ENCODE measurements around the gene CFAP47. TPM values are rescaled to one million over a fixed set of nuclear protein-coding genes. Genes with fewer than 3 reads are reported as not detected.

Gene CFAP47
- total and polyA plus RNA-seq, 9 of the 15 experiments (the other 6 are each of a cell fraction or from before 2014, with no cell fraction given) = 0.06 to 0.29 (median 0.13) TPM

DNA sequence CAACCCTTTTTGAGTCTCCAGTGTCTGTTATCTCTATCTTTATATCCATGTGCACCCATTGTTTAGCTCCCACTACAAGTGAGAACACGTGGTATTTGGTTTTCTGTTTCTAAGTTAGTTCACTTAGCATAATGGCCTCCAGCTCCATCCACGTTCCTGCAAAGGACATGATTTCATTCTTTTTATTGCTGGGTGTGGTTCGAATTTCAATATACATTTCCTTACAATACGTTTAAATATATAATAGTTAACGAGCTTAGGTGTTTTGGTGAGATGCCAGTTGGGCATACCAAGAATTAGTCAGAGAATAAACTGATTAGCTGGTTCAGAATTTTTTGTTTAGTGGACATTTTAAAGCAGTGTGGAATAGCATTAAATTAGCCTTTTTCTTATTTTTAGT lies 196.7 kb downstream of the CFAP47 start:
- FAIRE-seq (no peak), ATAC-seq (no peak), DNase-seq (ENCODE audit: extremely low read depth in 1 of 4, low spot score in 3 of 4) (no peak)
- intact Hi-C loops (cut with micrococcal nuclease) = no loop called here
- TF ChIP-seq KLF1 (tag; IDR thresholded peaks at IDR 0.05) = no peak
- TF ChIP-seq DNMT1 (IDR thresholded peaks at IDR 0.05) = no peak
- no peak for TF ChIP-seq NFYB (IDR thresholded peaks at IDR 0.05; ENCODE audit: extremely low read depth, insufficient read length)
- TF ChIP-seq LARP7 (IDR thresholded peaks at IDR 0.05) = no peak
- no peak for TF ChIP-seq CBX3 (IDR thresholded peaks at IDR 0.05; ENCODE audit: borderline replicate concordance in 1 of 2, low read length in 2 of 2)
- no peak for TF ChIP-seq SREBF2 (CRISPR knock-in tag; IDR thresholded peaks at IDR 0.05)
- Histone ChIP-seq H4K20me1 (replicated peaks; ENCODE audit: control insufficient read depth, insufficient read depth, low read length) (no peaks in the 10 kb centered on the region), H3K9me1 (ENCODE audit: control insufficient read depth, insufficient read depth, low read length) (no peaks in the 10 kb centered on the region), H3K4me1 (replicated peaks in 1 of 2; ENCODE audit: control insufficient read depth in 2 of 2, insufficient read depth in 2 of 2, low read length in 2 of 2) (no peaks in the 10 kb centered on the region), H3K27ac (ENCODE audit: extremely low read depth, low read depth, low read length) (no peak overlapping the region), H3K4me2 (ENCODE audit: insufficient read depth, low read length) (no peak overlapping the region), H2AFZ (ENCODE audit: low read depth, low read length) (no peak overlapping the region), H3K36me3 (ENCODE audit: control insufficient read depth, insufficient read depth, low read length) (no peaks in the 10 kb centered on the region), H3K9me3 (replicated peaks; ENCODE audit: control insufficient read depth, insufficient read depth, low read depth, low read length) (no peaks in the 10 kb centered on the region), H3K4me3 (no peak overlapping the region), H3K79me2 (ENCODE audit: control insufficient read depth, insufficient read depth, low read length) (no peaks in the 10 kb centered on the region), H3K27me3 (ENCODE audit: control insufficient read depth in 2 of 2, insufficient read depth in 2 of 2, low read length in 2 of 2) (no peaks in the 10 kb centered on the region), H3K9ac (ENCODE audit: insufficient read depth in 1 of 2, low read depth in 2 of 2, low read length in 2 of 2) (no peak overlapping the region)
- BruUV-seq (replicated peaks) = no TSS peak
- POLR2A ChIA-PET = no interaction called here
- in situ Hi-C loops (cut with MboI) = no loop called here
- CTCF ChIA-PET (ENCODE audit: low intra/inter-chr PET ratio) = no interaction called here
- 3% methylated on average over 5 of the region's 5 CpGs for WGBS (ENCODE audit: insufficient coverage, low coverage, missing lambda C conversion rate)

GRCh38 chrX:36159254-36159653 lies 239.7 kb downstream of the CFAP47 start:
- Histone ChIP-seq H3K9me3 (replicated peaks; ENCODE audit: control insufficient read depth, insufficient read depth, low read depth, low read length) (no peaks in the 10 kb centered on the region), H3K9ac (ENCODE audit: insufficient read depth in 1 of 2, low read depth in 2 of 2, low read length in 2 of 2) (no peak overlapping the region), H2AFZ (ENCODE audit: low read depth, low read length) (no peak overlapping the region), H3K36me3 (ENCODE audit: control insufficient read depth, insufficient read depth, low read length) (no peaks in the 10 kb centered on the region), H4K20me1 (replicated peaks; ENCODE audit: control insufficient read depth, insufficient read depth, low read length) (no peaks in the 10 kb centered on the region), H3K27ac (ENCODE audit: extremely low read depth, low read depth, low read length) (no peak overlapping the region), H3K27me3 (ENCODE audit: control insufficient read depth in 2 of 2, insufficient read depth in 2 of 2, low read length in 2 of 2) (no peaks in the 10 kb centered on the region), H3K4me3 (no peak overlapping the region), H3K9me1 (ENCODE audit: control insufficient read depth, insufficient read depth, low read length) (no peaks in the 10 kb centered on the region), H3K4me1 (replicated peaks in 1 of 2; ENCODE audit: control insufficient read depth in 2 of 2, insufficient read depth in 2 of 2, low read length in 2 of 2) (no peaks in the 10 kb centered on the region), H3K79me2 (ENCODE audit: control insufficient read depth, insufficient read depth, low read length) (no peaks in the 10 kb centered on the region), H3K4me2 (ENCODE audit: insufficient read depth, low read length) (no peak overlapping the region)
- ChIA-PET POLR2A (no interaction called here), CTCF (ENCODE audit: low intra/inter-chr PET ratio) (no interaction called here)
- TF ChIP-seq SMAD3 (CRISPR knock-in tag; conservative IDR thresholded peaks at IDR 0.05) (no peak), SMAD4 (CRISPR knock-in tag; conservative IDR thresholded peaks at IDR 0.05) (no peak), NFRKB (IDR thresholded peaks at IDR 0.05; ENCODE audit: low read depth) (no peak), CBX2 (IDR thresholded peaks at IDR 0.05; ENCODE audit: insufficient read depth, low read length, poor library complexity, severe bottlenecking) (no peak), MCM5 (IDR thresholded peaks at IDR 0.05; ENCODE audit: low read depth) (no peak), ERF (CRISPR knock-in tag; IDR thresholded peaks at IDR 0.05) (no peak), RAD21 (CRISPR knock-in tag; conservative IDR thresholded peaks at IDR 0.05 in 1 of 2, IDR thresholded peaks at IDR 0.05 in 1 of 2) (no peak)
- no TSS peak for BruUV-seq (replicated peaks)
- intact Hi-C loops (cut with micrococcal nuclease) = no loop called here
- ATAC-seq (no peak), FAIRE-seq (no peak), DNase-seq (ENCODE audit: extremely low read depth in 1 of 4, low spot score in 3 of 4) (no peak)
- in situ Hi-C loops (cut with MboI) = no loop called here
- WGBS (ENCODE audit: insufficient coverage, low coverage, missing lambda C conversion rate) = 5% methylated on average over 7 of the region's 7 CpGs

All from K562 (cell line).